GM12874 (cell line): ENCODE data around the gene MLEC.

ENCODE experiments used
- TF ChIP-seq, protein P1 (sequence below): IDR thresholded peaks from 2 replicates; pipeline ENCODE4 v1.5.1; 2011; ENCODE audit warnings: low read depth, mild to moderate bottlenecking, control low read depth, low read length, moderate library complexity; ENCODE audit not compliant: insufficient read depth

Gene MLEC

DNA sequence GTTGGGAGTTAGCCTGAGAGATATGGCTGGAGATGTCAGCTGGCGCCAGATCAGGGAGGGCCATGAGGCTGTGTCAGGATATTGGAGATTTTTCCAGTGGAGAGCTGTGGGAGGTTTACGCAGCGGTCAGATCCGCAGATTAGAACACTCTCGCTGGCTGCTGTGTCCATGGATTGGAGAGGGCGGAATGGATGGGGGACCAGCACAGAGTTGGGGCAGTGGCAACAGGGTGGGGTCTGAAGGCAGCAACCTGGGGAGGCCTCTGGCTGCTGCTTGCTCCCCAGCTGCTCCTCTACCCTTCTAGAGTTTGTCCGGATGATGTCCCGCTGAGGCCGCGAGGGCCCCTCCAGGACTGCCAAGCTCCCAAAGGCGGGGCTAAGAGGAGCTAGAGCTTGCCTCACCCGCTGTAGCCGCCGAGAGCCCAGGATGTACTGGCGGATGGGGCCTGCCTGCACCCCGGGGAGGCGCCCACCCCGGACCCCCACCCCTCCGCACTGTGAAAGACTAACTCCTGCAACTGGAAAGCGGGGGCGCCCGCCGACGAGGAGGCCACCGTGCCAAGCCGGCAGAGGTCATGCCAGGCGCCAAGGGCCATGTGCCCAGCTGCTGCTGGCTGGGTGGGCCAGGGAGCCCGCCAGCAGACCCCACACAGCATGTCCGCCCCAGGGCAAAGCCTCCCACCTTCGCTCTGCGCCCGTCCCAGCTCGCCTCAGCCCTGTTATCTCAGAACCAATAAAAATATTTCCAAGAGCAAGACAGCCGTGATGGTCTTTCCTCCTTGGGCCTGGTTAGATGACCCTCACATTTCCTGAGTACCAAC, 20.2 kb upstream of the MLEC start:
- TF ChIP-seq, protein P1, sequence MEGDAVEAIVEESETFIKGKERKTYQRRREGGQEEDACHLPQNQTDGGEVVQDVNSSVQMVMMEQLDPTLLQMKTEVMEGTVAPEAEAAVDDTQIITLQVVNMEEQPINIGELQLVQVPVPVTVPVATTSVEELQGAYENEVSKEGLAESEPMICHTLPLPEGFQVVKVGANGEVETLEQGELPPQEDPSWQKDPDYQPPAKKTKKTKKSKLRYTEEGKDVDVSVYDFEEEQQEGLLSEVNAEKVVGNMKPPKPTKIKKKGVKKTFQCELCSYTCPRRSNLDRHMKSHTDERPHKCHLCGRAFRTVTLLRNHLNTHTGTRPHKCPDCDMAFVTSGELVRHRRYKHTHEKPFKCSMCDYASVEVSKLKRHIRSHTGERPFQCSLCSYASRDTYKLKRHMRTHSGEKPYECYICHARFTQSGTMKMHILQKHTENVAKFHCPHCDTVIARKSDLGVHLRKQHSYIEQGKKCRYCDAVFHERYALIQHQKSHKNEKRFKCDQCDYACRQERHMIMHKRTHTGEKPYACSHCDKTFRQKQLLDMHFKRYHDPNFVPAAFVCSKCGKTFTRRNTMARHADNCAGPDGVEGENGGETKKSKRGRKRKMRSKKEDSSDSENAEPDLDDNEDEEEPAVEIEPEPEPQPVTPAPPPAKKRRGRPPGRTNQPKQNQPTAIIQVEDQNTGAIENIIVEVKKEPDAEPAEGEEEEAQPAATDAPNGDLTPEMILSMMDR = no peak

DNA sequence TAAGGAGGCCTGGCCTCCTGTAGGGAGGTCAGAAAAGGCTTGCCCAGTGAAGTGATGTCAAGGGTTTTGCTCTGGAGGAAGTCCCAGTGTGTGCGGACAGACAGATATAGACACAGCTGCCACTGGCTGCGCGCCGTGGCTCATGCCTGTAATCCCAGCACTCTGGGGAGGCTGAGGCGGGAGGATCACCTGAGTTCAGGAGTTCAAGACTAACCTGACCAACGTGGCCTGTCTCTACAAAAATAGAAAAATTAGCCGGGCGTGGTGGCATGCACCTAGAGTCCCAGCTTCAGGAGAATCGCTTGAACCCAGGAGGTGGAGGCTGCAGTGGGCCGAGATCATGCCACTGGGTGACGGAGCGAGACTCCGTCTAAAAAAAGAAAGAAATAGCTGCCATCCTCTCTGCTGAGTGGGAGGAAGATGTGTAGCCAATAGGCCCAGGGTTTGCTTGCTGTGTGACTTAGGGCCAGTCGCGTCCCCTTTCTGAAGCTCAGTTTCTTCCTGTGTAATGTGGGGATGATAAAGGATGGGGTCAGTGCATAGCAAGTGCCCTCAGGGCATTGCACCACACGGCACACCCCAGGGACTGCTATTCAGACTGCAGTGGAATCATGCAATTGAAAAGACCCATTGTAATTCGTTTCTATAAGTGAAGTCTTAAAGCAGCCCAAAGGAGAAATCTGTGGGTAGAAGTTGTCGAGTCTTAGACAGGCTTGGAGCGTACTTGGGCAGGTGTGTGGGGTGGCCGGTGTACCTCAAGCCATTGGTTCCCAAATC, 18.7 kb upstream of the MLEC start:
- TF ChIP-seq, protein P1 = no peak

DNA sequence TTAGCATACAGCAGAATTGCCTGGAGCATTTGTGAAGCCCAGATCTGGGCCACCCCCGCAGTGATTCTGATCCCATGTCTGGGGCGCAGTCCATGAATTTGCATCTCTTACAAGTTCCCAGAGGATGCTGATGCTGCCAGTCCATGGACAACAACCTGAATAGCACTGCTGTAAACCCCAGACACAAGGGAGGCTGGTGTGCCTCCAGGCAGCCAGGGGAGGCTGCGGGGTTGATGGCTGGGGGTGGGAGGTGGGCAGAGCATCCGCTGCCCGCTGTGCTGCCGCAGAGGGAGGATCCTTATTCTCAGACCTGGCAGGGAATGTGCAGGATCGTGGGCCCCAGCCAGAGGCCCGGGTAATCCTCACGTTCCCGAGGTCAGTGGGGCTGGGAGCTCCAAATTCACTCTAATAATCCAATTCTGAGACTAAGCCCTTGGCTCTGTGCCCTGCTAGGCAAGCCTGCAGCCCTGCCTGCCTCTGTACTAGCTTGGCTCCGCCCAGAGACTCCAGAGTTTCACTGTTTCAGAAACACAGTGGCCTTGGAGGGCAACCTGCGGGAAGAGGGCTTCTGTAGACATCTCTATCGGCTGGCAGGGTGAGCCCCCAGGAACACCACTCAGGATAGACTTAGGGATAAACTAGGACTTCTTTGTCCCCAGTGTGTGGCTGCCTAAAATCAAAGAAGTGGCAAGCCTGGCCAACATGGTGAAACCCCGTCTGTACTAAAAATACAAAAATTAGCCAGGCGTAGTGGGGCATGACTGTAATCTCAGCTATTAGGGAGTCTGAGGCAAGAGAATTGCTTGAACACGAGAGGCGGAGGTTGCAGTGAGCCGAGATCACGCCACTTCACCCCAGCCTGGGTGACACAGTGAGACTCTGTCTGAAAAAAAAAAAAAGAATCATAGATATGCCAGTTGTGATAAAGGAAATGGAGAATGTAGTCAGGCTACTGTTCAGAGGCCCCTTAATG, 17.8 kb upstream of the MLEC start:
- TF ChIP-seq, protein P1 = no peak

DNA sequence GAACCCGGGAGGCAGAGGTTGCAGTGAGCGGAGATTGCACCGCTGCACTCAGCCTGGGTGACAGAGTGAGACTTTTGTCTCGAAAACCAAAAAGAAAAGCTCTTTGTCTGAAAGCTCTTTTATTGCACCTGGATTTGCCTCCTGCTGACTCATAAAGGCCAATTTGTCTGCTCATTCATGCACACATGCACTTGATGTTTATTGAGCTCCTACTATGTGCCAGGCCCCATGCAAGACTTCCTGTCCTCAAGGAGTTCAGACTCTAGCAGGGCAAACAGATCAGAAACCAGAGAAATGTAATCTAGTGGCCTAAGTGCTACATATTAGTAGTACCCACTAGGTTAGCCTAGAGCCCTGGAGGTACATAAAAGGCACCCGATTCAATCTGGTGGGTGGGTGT, 16.3 kb upstream of the MLEC start:
- TF ChIP-seq, protein P1 = no peak

DNA sequence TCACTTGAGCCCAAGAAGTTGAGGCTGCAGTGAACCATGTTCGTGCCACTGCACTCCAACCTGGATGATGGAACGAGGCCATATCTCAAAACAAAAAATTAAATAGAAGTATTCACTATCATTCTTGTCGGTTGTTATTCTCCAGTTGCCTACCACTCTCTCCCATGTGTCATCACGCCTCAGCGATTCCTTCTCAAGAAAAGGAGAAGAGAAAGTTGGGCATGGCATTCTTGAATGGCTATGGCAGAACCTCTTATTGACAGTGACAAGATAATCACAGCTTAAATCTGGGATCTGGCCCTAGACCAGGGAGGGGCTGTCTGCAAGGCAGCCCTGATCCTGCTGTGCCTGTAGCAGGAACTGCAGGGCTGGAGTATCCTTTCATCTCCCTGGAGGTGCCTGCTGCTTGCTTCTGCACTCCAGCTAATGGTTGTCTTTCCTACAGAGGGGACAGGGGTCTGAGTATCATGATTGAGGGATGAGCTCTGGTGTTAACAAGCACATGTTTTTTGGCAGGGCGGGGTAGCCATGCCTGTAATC, 12.8 kb upstream of the MLEC start:
- TF ChIP-seq, protein P1 = no peak

DNA sequence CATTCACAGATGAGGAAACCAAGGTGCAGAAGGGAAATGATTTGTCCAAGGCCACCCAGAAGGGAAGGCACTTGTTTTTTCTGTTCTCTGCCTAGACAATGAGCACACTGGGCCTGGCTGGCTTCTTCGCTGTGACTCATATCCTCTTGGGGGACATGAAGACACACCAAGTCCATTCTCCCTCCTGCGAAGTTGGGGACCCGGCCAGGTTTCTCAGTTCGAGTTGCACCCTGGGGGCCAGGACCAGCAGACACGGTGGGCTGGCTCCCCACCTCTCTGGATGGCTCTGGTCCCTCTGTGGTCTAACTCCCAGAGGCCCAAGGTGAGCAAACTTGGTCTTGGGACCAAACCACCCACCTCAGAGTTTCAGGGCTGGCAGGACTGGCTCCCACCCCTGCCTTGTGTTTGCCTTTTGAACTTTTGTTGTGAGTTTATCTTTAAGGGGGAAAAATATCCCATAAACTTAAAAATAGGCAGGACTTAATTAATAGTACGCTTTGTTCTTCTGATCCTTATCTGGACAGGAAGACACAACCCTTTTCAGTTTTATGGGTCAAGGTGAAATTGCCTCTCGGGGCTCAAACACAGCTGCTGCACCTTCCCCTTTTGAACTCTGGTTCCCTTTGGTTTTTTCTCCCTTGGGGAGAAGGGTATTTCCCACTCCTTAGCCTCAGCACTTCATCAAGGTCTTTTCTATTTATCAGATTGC, 9.0 kb upstream of the MLEC start:
- TF ChIP-seq, protein P1 = no peak
